H9 (cell line): ENCODE data around the gene KDM4C. TPM values are rescaled to one million over a fixed set of nuclear protein-coding genes. Genes with fewer than 3 reads are reported as not detected.

Experiments used
- DNase-seq: peaks from one replicate; pipeline ENCODE4 v3.0.0-alpha.2; 2017
- H2AFZ ChIP-seq: one replicate; pipeline ENCODE4 v1.6.1; 2013; ENCODE audit warnings: mild to moderate bottlenecking, low read length, control low read depth, moderate library complexity
- H2AK5ac ChIP-seq: 2 replicates; pipeline ENCODE4 v1.6.1; 2013; ENCODE audit warnings: low read length, control low read depth, mixed read lengths; ENCODE audit not compliant: insufficient read length
- H2BK120ac ChIP-seq: one replicate; pipeline ENCODE4 v1.6.1; 2013; ENCODE audit warnings: low read depth, mild to moderate bottlenecking, low read length, control low read depth, inconsistent platforms; ENCODE audit not compliant: poor library complexity, severe bottlenecking
- H2BK12ac ChIP-seq: 2 replicates; pipeline ENCODE4 v1.6.1; 2013; ENCODE audit warnings: low read length, control low read depth, mixed read lengths, low read depth; ENCODE audit not compliant: insufficient read length
- H2BK15ac ChIP-seq: 2 replicates; pipeline ENCODE4 v1.6.1; 2013; ENCODE audit warnings: low read depth, low read length, control low read depth
- H2BK20ac ChIP-seq: one replicate; pipeline ENCODE4 v1.6.1; 2013; ENCODE audit warnings: low read depth, mild to moderate bottlenecking, low read length, control low read depth, inconsistent platforms; ENCODE audit not compliant: poor library complexity, severe bottlenecking
- H2BK5ac ChIP-seq: 2 replicates; pipeline ENCODE4 v1.6.1; 2013; ENCODE audit warnings: low read length, control low read depth, mixed read lengths; ENCODE audit not compliant: insufficient read length
- H3K14ac ChIP-seq: 2 replicates; pipeline ENCODE4 v1.6.1; 2013; ENCODE audit warnings: low read length, control low read depth; ENCODE audit not compliant: insufficient read depth
- H3K18ac ChIP-seq: 2 replicates; pipeline ENCODE4 v1.6.1; 2013; ENCODE audit warnings: low read depth, mild to moderate bottlenecking, mixed read lengths, low read length, control low read depth; ENCODE audit not compliant: insufficient read length
- H3K23ac ChIP-seq: 2 replicates; pipeline ENCODE4 v1.6.1; 2013; ENCODE audit warnings: low read length, control low read depth, mixed read lengths, low read depth; ENCODE audit not compliant: insufficient read length
- H3K23me2 ChIP-seq: 2 replicates; pipeline ENCODE4 v1.6.1; 2013; ENCODE audit warnings: low read depth, mild to moderate bottlenecking, mixed read lengths, low read length, control low read depth; ENCODE audit not compliant: insufficient read length, poor library complexity, severe bottlenecking
- H3K27ac ChIP-seq: 2 replicates; pipeline ENCODE4 v1.5.1; 2013; ENCODE audit warnings: low read length, control low read depth, mixed read lengths, low read depth; ENCODE audit not compliant: insufficient read length
- H3K27me3 ChIP-seq: 2 replicates; pipeline ENCODE4 v1.6.1; 2013; ENCODE audit warnings: low read length, control low read depth, inconsistent platforms; ENCODE audit not compliant: insufficient read depth
- H3K4ac ChIP-seq: 2 replicates; pipeline ENCODE4 v1.6.1; 2013; ENCODE audit warnings: low read depth, mild to moderate bottlenecking, control low read depth, inconsistent platforms, low read length, moderate library complexity
- H3K4me1 ChIP-seq: 2 replicates; pipeline ENCODE4 v1.6.1; 2013; ENCODE audit warnings: low read length, control low read depth, inconsistent platforms; ENCODE audit not compliant: insufficient read depth
- H3K4me2 ChIP-seq: 2 replicates; pipeline ENCODE4 v1.6.1; 2013; ENCODE audit warnings: low read length, control low read depth, mixed read lengths; ENCODE audit not compliant: insufficient read length, insufficient read depth
- H3K56ac ChIP-seq: 2 replicates; pipeline ENCODE4 v1.6.1; 2013; ENCODE audit warnings: low read depth, mild to moderate bottlenecking, mixed read lengths, low read length, control low read depth; ENCODE audit not compliant: insufficient read length
- H3K79me1 ChIP-seq: 2 replicates; pipeline ENCODE4 v1.6.1; 2013; ENCODE audit warnings: low read depth, mild to moderate bottlenecking, moderate library complexity, low read length, control low read depth, inconsistent platforms; ENCODE audit not compliant: insufficient read depth, poor library complexity, severe bottlenecking
- H3K79me2 ChIP-seq: 2 replicates; pipeline ENCODE4 v1.6.1; 2013; ENCODE audit warnings: low read length, control low read depth, inconsistent platforms; ENCODE audit not compliant: insufficient read depth
- H3K9ac ChIP-seq: 2 replicates; pipeline ENCODE4 v1.6.1; 2013; ENCODE audit warnings: low read length, control low read depth, mixed read lengths; ENCODE audit not compliant: insufficient read length; ENCODE audit errors: extremely low read depth
- H3K9me3 ChIP-seq: one replicate; pipeline ENCODE4 v1.6.1; 2013; ENCODE audit warnings: low read depth, low read length, inconsistent platforms; ENCODE audit not compliant: control insufficient read depth
- H3T11ph ChIP-seq: one replicate; pipeline ENCODE4 v1.6.1; 2013; ENCODE audit warnings: mild to moderate bottlenecking, low read length, control low read depth, inconsistent platforms
- H4K20me1 ChIP-seq: one replicate; pipeline ENCODE4 v1.6.1; 2013; ENCODE audit not compliant: control insufficient read depth, insufficient read length, insufficient read depth
- H4K5ac ChIP-seq: 2 replicates; pipeline ENCODE4 v1.6.1; 2013; ENCODE audit warnings: low read depth, mild to moderate bottlenecking, mixed read lengths, low read length, control low read depth; ENCODE audit not compliant: insufficient read length
- H4K8ac ChIP-seq: replicated peaks from 2 replicates; pipeline ENCODE4 v1.6.1; 2013; ENCODE audit warnings: low read length, control low read depth, mixed read lengths, low read depth; ENCODE audit not compliant: insufficient read length
- H4K91ac ChIP-seq: 2 replicates; pipeline ENCODE4 v1.6.1; 2013; ENCODE audit warnings: low read depth, mild to moderate bottlenecking, moderate library complexity, mixed read lengths, low read length, control low read depth; ENCODE audit not compliant: insufficient read length
- H3K27ac Mint-ChIP-seq, 3 experiments: 2 replicates in 2 of 3; 3 replicates in 1 of 3; pipeline ENCODE4 v1.8.0; 2020 to 2021; ENCODE audit warnings: mixed read lengths in 3 of 3, mild to moderate bottlenecking in 1 of 3, moderate library complexity in 1 of 3
- H3K27me3 Mint-ChIP-seq: 2 replicates; pipeline ENCODE4 v1.8.0; 2021; ENCODE audit warnings: low read depth, mild to moderate bottlenecking, moderate library complexity, mixed read lengths
- H3K36me3 Mint-ChIP-seq, 3 experiments: 2 replicates in 2 of 3; 3 replicates in 1 of 3; pipeline ENCODE4 v1.8.0; 2020 to 2021; ENCODE audit warnings: low read depth in 3 of 3, mixed read lengths in 3 of 3; ENCODE audit not compliant: insufficient read depth in 1 of 3
- H3K4me1 Mint-ChIP-seq, 2 experiments: 2 replicates each; pipeline ENCODE4 v1.8.0; 2020; ENCODE audit warnings: mixed read lengths in 2 of 2
- H3K4me3 Mint-ChIP-seq, 2 experiments: 2 replicates in 1 of 2; 3 replicates in 1 of 2; pipeline ENCODE4 v1.8.0; 2020 to 2021; ENCODE audit warnings: mild to moderate bottlenecking in 2 of 2, mixed read lengths in 2 of 2, moderate library complexity in 1 of 2
- H3K9me3 Mint-ChIP-seq, 2 experiments: 2 replicates in 1 of 2; 3 replicates in 1 of 2; pipeline ENCODE4 v1.8.0; 2020; ENCODE audit warnings: mild to moderate bottlenecking in 2 of 2, mixed read lengths in 2 of 2, moderate library complexity in 1 of 2
- WGBS: extraction: QIAGEN DNeasy Blood & Tissue Kit; methylation state at CpG from one replicate; pipeline ENCODE4 v1.1.7; 2013; ENCODE audit warnings: missing lambda C conversion rate, low lambda C conversion rate, mixed read lengths; ENCODE audit not compliant: insufficient read length; ENCODE audit errors: extremely low coverage; 5-methylcytosine and 5-hydroxymethylcytosine counted together
- total RNA-seq: library from RNA; stranded (reverse); gene quantifications from 2 replicates; pipeline ENCODE4 v1.2.1, GENCODE V29; 2021
- TF ChIP-seq, protein P1 (sequence below): fragments of 200-600 bp; sonication (generic); conservative IDR thresholded peaks from 3 replicates; pipeline ENCODE4 v1.8.0; 2021; ENCODE audit warnings: antibody characterized with exemption, mild to moderate bottlenecking

KDM4C gene
- total RNA-seq, 1 experiment from 2014 or later = 24.0 TPM

DNA sequence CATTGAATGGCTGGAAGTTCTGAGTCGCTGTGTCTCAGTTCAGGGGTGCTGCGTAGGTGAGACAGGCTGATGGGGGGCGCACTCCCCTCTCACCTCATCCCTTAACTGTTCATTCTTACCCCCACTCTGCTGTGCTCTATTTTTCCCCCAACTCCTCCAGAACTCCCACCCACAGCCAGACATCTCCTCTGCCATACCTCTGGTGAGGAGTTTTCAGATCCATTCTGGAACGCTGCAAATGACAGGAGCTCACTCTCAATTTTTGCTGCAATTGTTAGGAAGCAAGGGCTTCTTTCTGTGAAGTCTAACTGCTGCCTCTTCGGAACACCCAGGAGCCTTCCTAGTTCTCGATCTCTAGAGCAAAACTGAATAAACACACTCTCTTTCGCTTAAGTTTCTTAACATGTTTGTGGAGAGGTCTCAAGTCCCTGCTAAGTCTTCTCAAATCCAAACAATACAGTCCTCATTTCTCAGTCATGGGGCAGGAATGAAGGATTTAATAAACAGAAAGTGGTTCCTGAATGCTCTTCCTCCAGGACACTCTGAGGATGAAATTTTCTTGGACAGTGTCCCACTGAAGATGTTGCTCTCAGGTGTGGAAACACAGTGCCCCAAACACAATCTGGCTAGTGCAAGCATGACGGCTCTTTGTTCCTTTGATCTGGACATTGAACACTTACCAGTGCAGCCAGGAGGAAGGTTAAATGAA is 387.7 kb downstream of the KDM4C start:
- Histone ChIP-seq H3K9ac (no peak overlapping the region), H3K27ac (no peak overlapping the region), H2AFZ (no peak overlapping the region), H4K20me1 (no peaks in the 10 kb centered on the region), H4K8ac (no peak overlapping the region), H2BK120ac (no peak overlapping the region), H2BK15ac (no peak overlapping the region), H3T11ph (no peak overlapping the region), H2BK12ac (no peak overlapping the region), H4K5ac (no peak overlapping the region), H3K4me1 (no peaks in the 10 kb centered on the region; the same call in 1 of the 2 replicates), H3K79me2 (no peaks in the 10 kb centered on the region), H3K18ac (no peak overlapping the region), H3K23ac (no peak overlapping the region), H3K79me1 (no peaks in the 10 kb centered on the region), H3K23me2 (no peaks in the 10 kb centered on the region), H3K56ac (no peak overlapping the region), H2BK20ac (no peak overlapping the region), H2BK5ac (no peak overlapping the region), H4K91ac (no peak overlapping the region), H3K4me2 (no peak overlapping the region), H3K9me3 (no peaks in the 10 kb centered on the region), H2AK5ac (no peak overlapping the region), H3K27me3 (no peaks in the 10 kb centered on the region), H3K4ac (no peak overlapping the region), H3K14ac (no peak overlapping the region)
- Mint-ChIP-seq H3K27me3 (no peaks in the 10 kb centered on the region), H3K27ac (peak overlapping the region in 2 of 3 experiments; percentile 2 to 52; a peak in 1 of 7 replicates), H3K4me1 (peaks cover 13 to 17% of the 10 kb centered on the region in 2 experiments), H3K9me3 (no peaks in the 10 kb centered on the region), H3K4me3 (no peak overlapping the region), H3K36me3 (no peaks in the 10 kb centered on the region; a peak in 1 of 7 replicates)
- WGBS = no CpG with 5 or more reads among the region's 8 CpGs
- TF ChIP-seq, protein P1, sequence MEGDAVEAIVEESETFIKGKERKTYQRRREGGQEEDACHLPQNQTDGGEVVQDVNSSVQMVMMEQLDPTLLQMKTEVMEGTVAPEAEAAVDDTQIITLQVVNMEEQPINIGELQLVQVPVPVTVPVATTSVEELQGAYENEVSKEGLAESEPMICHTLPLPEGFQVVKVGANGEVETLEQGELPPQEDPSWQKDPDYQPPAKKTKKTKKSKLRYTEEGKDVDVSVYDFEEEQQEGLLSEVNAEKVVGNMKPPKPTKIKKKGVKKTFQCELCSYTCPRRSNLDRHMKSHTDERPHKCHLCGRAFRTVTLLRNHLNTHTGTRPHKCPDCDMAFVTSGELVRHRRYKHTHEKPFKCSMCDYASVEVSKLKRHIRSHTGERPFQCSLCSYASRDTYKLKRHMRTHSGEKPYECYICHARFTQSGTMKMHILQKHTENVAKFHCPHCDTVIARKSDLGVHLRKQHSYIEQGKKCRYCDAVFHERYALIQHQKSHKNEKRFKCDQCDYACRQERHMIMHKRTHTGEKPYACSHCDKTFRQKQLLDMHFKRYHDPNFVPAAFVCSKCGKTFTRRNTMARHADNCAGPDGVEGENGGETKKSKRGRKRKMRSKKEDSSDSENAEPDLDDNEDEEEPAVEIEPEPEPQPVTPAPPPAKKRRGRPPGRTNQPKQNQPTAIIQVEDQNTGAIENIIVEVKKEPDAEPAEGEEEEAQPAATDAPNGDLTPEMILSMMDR = no peak
- no peak for DNase-seq
